Measurements from ENCODE around the gene TRIM63.

Gene TRIM63

DNA sequence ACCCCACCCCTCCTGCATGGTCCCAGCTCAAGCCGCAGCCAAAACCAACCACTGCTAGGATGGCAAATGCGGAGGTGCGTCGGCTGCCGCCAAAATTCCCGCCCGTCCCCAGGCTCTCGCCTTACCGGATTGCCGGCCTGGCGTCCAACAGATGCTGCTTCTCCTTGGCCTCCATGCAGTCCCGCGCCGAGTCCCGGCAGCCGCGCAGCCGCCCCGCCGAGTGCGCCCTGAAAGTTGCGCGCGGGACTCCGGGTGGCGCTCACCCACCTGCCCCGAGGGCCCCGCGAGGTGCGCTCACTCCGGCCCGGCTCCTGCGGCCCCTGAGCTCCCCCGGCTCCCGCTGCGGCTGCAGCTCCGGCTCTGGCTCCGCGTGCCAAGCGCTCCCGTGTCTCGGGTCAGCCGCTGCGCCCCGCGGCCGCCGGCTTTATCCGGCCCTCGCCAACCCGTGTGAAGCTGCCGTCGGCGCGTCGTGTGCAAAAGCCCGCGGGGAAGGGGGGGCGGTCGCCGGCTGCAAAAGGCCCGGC, 21.6 kb downstream of the TRIM63 start, which contains the start of gene SLC30A2:
Gene SLC30A2 (minus strand): TSS at position 397 of the 524 bp plus-strand sequence. CDS start 222 bp downstream, at position 175.
- TF ChIP-seq, protein P1, sequence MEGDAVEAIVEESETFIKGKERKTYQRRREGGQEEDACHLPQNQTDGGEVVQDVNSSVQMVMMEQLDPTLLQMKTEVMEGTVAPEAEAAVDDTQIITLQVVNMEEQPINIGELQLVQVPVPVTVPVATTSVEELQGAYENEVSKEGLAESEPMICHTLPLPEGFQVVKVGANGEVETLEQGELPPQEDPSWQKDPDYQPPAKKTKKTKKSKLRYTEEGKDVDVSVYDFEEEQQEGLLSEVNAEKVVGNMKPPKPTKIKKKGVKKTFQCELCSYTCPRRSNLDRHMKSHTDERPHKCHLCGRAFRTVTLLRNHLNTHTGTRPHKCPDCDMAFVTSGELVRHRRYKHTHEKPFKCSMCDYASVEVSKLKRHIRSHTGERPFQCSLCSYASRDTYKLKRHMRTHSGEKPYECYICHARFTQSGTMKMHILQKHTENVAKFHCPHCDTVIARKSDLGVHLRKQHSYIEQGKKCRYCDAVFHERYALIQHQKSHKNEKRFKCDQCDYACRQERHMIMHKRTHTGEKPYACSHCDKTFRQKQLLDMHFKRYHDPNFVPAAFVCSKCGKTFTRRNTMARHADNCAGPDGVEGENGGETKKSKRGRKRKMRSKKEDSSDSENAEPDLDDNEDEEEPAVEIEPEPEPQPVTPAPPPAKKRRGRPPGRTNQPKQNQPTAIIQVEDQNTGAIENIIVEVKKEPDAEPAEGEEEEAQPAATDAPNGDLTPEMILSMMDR (IDR thresholded peaks at IDR 0.05; ENCODE audit: low read depth, low read length): no peak
- no peak for DNase-seq (ENCODE audit: extremely low read depth, low read depth)

DNA sequence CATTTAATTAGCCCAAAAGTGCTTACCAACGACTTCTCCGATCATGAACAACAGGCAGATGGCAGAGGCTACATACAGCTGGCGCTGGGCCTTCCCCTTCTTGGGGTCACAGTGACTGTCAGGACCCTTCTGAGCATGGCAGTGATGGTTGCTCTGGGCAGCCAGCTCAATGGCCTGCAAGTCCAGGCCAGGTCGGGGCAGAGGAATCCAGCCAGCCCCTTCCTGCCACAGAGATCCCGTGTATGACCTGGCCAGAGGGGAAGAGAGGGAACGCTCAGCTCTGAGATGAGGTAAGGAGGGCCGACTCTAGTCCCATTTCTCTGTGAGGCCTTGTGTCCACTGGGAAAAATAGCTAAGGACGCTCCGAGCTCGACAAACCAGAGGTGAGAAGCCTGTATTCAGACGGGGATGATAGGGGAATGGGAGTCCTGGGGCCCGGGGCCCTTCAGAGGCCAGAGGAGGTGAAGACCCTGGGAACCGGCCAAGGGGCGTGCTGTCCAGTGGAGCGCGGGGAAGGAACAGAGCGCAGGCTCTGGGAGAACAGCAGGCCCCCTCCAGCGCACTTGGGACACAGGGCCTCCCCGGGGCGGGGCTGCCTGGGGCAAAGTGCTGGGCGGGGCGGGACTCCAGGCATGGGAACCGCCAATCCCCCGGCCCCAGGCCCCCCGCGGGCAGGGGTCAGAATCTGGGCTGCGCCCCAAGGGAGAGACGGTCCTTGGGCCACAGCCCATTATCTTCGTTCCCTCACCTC, 22.3 kb downstream of the TRIM63 start:
- TF ChIP-seq, protein P1 (IDR thresholded peaks at IDR 0.05; ENCODE audit: low read depth, low read length): no peak
- DNase-seq (ENCODE audit: extremely low read depth, low read depth): no peak

DNA sequence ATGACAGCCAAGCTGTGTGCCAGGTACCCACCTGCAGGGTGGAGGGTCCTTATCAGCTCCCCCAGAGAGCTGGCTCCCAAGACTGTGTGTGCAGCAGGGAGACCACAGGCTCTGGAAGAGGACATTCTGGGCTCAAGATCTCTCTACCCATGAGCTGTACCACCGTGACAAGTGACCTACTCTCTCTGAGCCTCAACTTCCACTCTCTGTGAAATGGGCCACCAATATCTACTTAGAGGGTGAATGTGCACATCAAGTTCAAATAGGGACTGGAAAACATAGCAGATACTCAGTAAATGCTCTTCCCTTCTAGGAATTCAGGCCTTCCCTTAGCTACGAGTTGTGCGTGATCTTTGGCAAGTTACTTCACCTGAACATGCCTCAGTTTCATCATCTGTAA, 23.0 kb downstream of the TRIM63 start:
- TF ChIP-seq, protein P1 (IDR thresholded peaks at IDR 0.05; ENCODE audit: low read depth, low read length): no peak
- DNase-seq (ENCODE audit: extremely low read depth, low read depth): no peak

DNA sequence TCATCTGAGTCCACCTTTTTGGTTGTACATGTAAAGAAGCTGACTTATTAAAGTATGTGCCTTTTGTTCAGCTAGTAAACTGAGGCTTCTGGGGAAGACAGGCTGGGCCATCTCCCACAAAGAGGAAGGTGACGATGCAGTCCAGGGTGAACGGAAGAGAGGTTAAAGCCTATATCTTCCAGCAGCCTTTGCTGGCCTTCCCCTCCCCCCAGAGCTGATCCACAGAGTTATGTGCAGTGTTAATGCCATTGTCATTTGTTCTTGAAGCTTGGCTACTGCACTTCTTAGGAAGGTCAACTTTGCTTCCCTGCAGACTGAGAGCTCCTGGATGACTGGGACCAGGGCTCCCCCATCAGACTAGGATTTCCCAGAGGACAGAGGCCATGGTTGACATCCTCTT, 23.7 kb downstream of the TRIM63 start:
- DNase-seq (ENCODE audit: extremely low read depth, low read depth): no peak
- TF ChIP-seq, protein P1 (IDR thresholded peaks at IDR 0.05; ENCODE audit: low read depth, low read length): no peak

DNA sequence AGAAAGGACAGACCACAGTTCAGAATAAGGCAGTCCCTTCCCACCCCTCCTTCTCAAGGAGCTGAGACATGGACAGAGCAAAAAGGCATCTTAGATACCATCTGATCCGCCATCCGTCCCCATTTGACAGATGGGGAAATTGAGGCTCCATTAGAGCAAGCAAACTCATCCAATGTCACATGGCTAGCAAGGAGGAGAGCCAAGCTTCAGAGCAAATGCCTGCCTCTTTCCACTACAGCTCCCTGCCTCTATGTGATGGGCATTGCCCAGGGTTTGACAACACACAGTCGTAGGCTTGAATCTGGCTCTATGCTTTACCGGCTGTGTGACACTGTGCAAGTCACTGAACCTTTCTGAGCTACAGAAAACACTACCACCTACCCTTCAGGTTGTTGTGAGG, 25.5 kb downstream of the TRIM63 start:
- TF ChIP-seq, protein P1 (IDR thresholded peaks at IDR 0.05; ENCODE audit: low read depth, low read length): no peak

DNA sequence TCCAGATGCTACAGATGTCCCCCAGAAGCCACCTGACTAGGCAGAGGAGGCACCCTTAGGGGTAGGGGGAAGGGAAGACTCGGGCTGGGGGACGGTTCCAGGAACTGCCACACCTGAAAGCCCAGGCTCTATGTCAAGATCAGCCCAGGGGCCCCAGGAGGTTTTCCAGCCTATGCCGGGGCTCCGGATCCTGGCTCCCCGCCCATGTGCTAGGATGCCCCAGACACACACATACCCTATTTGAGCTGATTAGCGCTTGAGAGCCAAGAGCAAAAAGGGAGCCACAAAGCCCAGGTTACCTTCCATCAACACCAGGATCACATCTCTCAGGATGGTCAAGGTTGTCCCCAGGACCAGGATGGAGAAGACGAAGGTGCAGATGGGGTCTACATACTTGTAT, 26.0 kb downstream of the TRIM63 start:
- DNase-seq (ENCODE audit: extremely low read depth, low read depth): no peak
- TF ChIP-seq, protein P1 (IDR thresholded peaks at IDR 0.05; ENCODE audit: low read depth, low read length): no peak

More for the DNA sequence above, 25.5 kb downstream of the TRIM63 start:
- no peak for DNase-seq (ENCODE audit: extremely low read depth, low read depth)

DNA sequence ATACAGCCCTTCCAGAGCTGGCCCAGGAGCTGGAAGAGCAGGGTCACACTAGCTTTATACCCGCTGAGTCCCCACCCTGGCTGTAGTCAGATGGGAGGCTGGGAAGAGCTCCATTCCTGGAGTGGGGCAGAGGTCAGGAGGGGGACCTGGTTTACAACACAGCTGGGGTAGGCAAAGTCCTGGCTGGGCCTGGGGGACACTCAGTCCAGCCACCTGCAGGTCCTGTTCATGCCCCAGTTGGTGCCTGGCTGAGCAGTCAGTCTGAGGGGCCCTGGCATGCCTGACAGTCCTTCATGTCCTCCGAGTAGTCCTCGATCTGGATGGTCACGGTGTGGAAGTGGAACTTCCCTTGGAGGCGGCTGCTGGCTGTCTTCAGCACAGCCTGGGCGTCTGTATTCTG, 28.5 kb downstream of the TRIM63 start:
- DNase-seq (ENCODE audit: extremely low read depth, low read depth): no peak
- TF ChIP-seq, protein P1 (IDR thresholded peaks at IDR 0.05; ENCODE audit: low read depth, low read length): no peak
